HEK293 (cell line): ENCODE data around the gene TMEM151B.
"Not testable (repeated sequence)": the region's sequence is repeated elsewhere in the genome, so short reads cannot be mapped to it uniquely, and the experiment has no call there.

ENCODE experiments used
- CTCF ChIA-PET: fragments of 350-600 bp; formaldehyde crosslinking; extraction: SDS; loops from one replicate; lab custom pipeline; 2021; ENCODE audit warnings: antibody characterized with exemption; lab: Yijun Ruan, JAX
- POLR2A ChIA-PET: fragments of 300-600 bp; formaldehyde crosslinking; extraction: SDS; loops from one replicate; lab custom pipeline; 2020; ENCODE audit warnings: antibody characterized with exemption, inconsistent platforms; lab: Yijun Ruan, JAX
- H3K27ac ChIP-seq: fragments of 200-500 bp; sonication (Bioruptor generic); 2 replicates; pipeline ENCODE4 v1.5.1; 2014; ENCODE audit warnings: low read depth, low read length, control low read depth, inconsistent platforms; ENCODE audit errors: extremely low read depth
- H3K36me3 ChIP-seq, 2 experiments: fragments of 200-500 bp in 1 of 2; sonication (Bioruptor generic) in 1 of 2; 1 replicate in 1 of 2; 2 replicates in 1 of 2; pipeline ENCODE4 v1.5.1; 2014 to 2017; ENCODE audit warnings: inconsistent platforms in 2 of 2, low read length in 2 of 2; ENCODE audit not compliant: control insufficient read depth in 2 of 2, insufficient read depth in 1 of 2
- H3K4me1 ChIP-seq: fragments of 200-500 bp; sonication (Bioruptor generic); 2 replicates; pipeline ENCODE4 v1.5.1; 2014; ENCODE audit warnings: mild to moderate bottlenecking, low read length, inconsistent platforms; ENCODE audit not compliant: control insufficient read depth, insufficient read depth
- H3K4me3 ChIP-seq: 2 replicates; pipeline ENCODE4 v1.5.1; 2011; ENCODE audit warnings: low read depth, mild to moderate bottlenecking, control low read depth, low read length, moderate library complexity
- H3K9me3 ChIP-seq: fragments of 200-500 bp; sonication (Bioruptor generic); 2 replicates; pipeline ENCODE4 v1.5.1; 2014; ENCODE audit warnings: low read depth, low read length, inconsistent platforms; ENCODE audit not compliant: control insufficient read depth, insufficient read depth
- EGR2 ChIP-seq: fragments of 450-650 bp; formaldehyde crosslinking; IDR thresholded peaks from 2 replicates; pipeline ENCODE4 v1.5.1; 2016; ENCODE audit warnings: low read depth, missing biosample characterization, missing genetic modification characterization
- SCRT2 ChIP-seq: fragments of 450-650 bp; formaldehyde crosslinking; IDR thresholded peaks from 2 replicates; pipeline ENCODE4 v1.5.1; 2016; ENCODE audit warnings: missing biosample characterization, missing genetic modification characterization
- ZNF302 ChIP-seq: fragments of 450-650 bp; formaldehyde crosslinking; IDR thresholded peaks from 2 replicates; pipeline ENCODE4 v1.5.1; 2016; ENCODE audit warnings: missing biosample characterization, missing genetic modification characterization, low read depth
- ZNF561 ChIP-seq: fragments of 450-650 bp; IDR thresholded peaks from 2 replicates; pipeline ENCODE4 v1.5.1; 2018; ENCODE audit warnings: missing biosample characterization, missing genetic modification characterization, borderline replicate concordance
- ZNF596 ChIP-seq: fragments of 450-650 bp; IDR thresholded peaks from 2 replicates; pipeline ENCODE4 v1.5.0; 2018; ENCODE audit warnings: missing biosample characterization, mild to moderate bottlenecking, missing genetic modification characterization, moderate library complexity
- TF ChIP-seq, protein P1 (sequence below): fragments of 450-650 bp; formaldehyde crosslinking; IDR thresholded peaks from 2 replicates; pipeline ENCODE4 v1.5.0; 2017; ENCODE audit warnings: missing biosample characterization, missing genetic modification characterization, borderline replicate concordance
- TF ChIP-seq, protein P2 (sequence below): fragments of 450-650 bp; formaldehyde crosslinking; IDR thresholded peaks from 2 replicates; pipeline ENCODE4 v1.5.1; 2017; ENCODE audit warnings: missing biosample characterization, mild to moderate bottlenecking, missing genetic modification characterization, moderate library complexity

Gene TMEM151B

DNA sequence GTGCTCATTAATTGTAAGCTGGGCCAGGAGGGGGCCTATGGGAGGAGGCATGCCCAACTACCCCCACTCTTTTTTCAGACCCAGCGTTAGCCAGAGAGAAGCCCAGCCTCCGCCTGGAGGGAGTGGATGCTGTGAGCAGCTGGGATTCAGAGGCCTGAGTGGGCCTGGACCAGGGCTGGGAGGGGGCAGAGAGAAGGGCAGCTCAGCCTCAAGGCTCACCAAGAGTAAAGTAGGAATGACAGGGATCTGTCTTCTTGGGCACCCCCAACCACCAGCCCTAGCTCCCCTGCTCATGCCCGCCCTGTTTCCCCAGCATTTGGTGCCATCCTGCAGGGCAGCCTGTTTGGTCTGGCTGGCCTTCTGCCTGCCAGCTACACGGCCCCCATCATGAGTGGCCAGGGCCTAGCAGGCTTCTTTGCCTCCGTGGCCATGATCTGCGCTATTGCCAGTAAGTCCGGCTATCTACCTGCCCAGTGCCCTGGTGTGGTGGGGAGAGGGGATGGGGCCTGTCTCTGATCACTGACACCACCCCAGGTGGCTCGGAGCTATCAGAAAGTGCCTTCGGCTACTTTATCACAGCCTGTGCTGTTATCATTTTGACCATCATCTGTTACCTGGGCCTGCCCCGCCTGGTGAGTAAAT lies 40.1 kb upstream of the TMEM151B start (continued):
- TF ChIP-seq, protein P1, sequence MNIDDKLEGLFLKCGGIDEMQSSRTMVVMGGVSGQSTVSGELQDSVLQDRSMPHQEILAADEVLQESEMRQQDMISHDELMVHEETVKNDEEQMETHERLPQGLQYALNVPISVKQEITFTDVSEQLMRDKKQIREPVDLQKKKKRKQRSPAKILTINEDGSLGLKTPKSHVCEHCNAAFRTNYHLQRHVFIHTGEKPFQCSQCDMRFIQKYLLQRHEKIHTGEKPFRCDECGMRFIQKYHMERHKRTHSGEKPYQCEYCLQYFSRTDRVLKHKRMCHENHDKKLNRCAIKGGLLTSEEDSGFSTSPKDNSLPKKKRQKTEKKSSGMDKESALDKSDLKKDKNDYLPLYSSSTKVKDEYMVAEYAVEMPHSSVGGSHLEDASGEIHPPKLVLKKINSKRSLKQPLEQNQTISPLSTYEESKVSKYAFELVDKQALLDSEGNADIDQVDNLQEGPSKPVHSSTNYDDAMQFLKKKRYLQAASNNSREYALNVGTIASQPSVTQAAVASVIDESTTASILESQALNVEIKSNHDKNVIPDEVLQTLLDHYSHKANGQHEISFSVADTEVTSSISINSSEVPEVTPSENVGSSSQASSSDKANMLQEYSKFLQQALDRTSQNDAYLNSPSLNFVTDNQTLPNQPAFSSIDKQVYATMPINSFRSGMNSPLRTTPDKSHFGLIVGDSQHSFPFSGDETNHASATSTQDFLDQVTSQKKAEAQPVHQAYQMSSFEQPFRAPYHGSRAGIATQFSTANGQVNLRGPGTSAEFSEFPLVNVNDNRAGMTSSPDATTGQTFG (tag by site-specific recombination): no peak

DNA sequence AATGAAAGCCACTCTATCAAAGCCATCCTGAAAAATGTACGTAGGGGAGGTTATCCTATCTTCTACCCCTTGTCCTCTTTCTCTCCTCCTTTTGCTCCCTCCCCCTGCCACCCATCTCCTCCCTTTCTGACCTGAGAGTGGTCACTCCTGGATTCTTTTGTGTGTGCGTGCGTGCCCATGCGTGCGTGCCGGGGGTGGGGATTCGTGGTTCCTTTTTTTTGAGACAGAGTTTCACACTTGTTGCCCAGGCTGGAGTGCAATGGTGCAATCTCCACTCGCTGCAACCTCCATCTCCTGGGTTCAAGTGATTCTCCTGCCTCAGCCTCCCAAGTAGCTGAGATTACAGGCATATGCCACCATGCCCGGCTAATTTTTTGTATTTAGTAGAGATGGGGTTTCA lies 38.8 kb upstream of the TMEM151B start:
- CTCF ChIA-PET: interaction anchor here (1.5 kb wide), 1 partner anchor 59 kb away, joined by 7 read pairs; no protein-coding TSS in a partner anchor
- H3K4me1 ChIP-seq, POLR2A ChIA-PET, H3K27ac ChIP-seq, H3K9me3 ChIP-seq, H3K4me3 ChIP-seq: not testable (repeated sequence)
- H3K36me3 ChIP-seq: peaks cover 5 to 74% of the 10 kb centered on the region in 2 experiments; a peak in 2 of 3 replicates
- TF ChIP-seq SCRT2: peak; percentile 51

DNA sequence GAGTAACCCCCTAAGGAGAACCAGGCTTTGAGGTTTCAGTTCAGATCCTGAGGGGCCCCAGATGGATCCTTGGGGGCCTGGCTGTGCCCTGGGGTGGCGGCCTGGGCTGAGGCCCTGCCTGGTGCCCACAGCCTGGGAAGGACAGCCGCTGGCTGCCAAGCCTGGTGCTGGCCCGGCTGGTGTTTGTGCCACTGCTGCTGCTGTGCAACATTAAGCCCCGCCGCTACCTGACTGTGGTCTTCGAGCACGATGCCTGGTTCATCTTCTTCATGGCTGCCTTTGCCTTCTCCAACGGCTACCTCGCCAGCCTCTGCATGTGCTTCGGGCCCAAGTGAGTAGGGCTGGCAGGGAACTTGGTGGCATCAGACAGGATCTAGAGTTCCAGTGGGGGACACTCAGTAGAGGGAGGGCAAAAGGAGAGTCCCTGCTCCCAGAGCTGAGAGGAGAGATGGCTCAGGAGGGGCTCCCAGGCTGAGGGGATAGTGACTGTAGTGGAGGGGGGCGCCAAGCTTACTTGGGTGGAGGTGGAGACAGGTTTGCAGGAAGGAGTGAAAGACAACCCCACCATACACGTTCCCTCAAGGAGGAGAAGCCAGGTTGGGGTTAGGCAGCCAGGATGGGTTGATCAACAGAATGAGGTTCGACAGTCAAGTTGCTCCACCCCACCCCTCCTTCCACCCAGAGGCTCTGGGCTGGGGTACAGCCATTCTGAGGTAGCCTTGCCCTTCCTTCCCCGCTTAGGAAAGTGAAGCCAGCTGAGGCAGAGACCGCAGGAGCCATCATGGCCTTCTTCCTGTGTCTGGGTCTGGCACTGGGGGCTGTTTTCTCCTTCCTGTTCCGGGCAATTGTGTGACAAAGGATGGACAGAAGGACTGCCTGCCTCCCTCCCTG lies 37.3 kb upstream of the TMEM151B start:
- Histone ChIP-seq H3K27ac (no peak overlapping the region), H3K9me3 (no peaks in the 10 kb centered on the region), H3K4me1 (peaks cover 4% of the 10 kb centered on the region; the same call in 1 of the 2 replicates), H3K4me3 (no peak overlapping the region), H3K36me3 (peaks cover 5 to 74% of the 10 kb centered on the region in 2 experiments; a peak in 2 of 3 replicates)
- POLR2A ChIA-PET: interaction anchor here (0.9 to 4.0 kb wide), 2 partner anchors 9 to 14 kb away, joined by 3 to 21 read pairs; partner anchors contain the start of genes HSP90AB1 and SLC29A1
- CTCF ChIA-PET: interaction anchor here (0.7 to 7.8 kb wide), 9 partner anchors 10 to 106 kb away, joined by 3 to 148 read pairs (median 6); partner anchors contain the start of genes HSP90AB1 and SLC29A1
- TF ChIP-seq EGR2 (tag by site-specific recombination): no peak
- no peak for TF ChIP-seq ZNF302 (tag by site-specific recombination)
- TF ChIP-seq, protein P2, sequence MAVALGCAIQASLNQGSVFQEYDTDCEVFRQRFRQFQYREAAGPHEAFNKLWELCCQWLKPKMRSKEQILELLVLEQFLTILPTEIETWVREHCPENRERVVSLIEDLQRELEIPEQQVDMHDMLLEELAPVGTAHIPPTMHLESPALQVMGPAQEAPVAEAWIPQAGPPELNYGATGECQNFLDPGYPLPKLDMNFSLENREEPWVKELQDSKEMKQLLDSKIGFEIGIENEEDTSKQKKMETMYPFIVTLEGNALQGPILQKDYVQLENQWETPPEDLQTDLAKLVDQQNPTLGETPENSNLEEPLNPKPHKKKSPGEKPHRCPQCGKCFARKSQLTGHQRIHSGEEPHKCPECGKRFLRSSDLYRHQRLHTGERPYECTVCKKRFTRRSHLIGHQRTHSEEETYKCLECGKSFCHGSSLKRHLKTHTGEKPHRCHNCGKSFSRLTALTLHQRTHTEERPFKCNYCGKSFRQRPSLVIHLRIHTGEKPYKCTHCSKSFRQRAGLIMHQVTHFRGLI (tag by site-specific recombination): peak; percentile 71; the same call in 1 of the 2 replicates

DNA sequence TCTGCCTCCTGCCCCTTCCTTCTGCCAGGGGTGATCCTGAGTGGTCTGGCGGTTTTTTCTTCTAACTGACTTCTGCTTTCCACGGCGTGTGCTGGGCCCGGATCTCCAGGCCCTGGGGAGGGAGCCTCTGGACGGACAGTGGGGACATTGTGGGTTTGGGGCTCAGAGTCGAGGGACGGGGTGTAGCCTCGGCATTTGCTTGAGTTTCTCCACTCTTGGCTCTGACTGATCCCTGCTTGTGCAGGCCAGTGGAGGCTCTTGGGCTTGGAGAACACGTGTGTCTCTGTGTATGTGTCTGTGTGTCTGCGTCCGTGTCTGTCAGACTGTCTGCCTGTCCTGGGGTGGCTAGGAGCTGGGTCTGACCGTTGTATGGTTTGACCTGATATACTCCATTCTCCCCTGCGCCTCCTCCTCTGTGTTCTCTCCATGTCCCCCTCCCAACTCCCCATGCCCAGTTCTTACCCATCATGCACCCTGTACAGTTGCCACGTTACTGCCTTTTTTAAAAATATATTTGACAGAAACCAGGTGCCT lies 36.6 kb upstream of the TMEM151B start:
- Histone ChIP-seq H3K4me3 (no peak overlapping the region), H3K36me3 (peaks cover 5 to 71% of the 10 kb centered on the region in 2 experiments; a peak in 2 of 3 replicates), H3K27ac (no peak overlapping the region)
- ChIA-PET POLR2A (interaction anchor here (0.5 to 4.0 kb wide), 6 partner anchors 9 to 259 kb away, joined by 3 to 21 read pairs (median 4); partner anchors contain the start of genes HSP90AB1, SLC29A1 and SLC35B2), CTCF (interaction anchor here (0.6 to 7.8 kb wide), 20 partner anchors 10 to 258 kb away, joined by 3 to 148 read pairs (median 6); partner anchors contain the start of genes HSP90AB1 and SLC29A1)
- TF ChIP-seq ZNF561: no peak
- no peak for TF ChIP-seq ZNF596
- TF ChIP-seq, all 188 proteins: peak for 0
- Histone ChIP-seq H3K9me3 (no peaks in the 10 kb centered on the region), H3K4me1 (peaks cover 4% of the 10 kb centered on the region; the same call in 1 of the 2 replicates)
